ENCODE results near the gene PARD3B.
A peak's percentile ranks its signal among the peaks of the same experiment; 100 is the strongest.

Gene PARD3B

DNA sequence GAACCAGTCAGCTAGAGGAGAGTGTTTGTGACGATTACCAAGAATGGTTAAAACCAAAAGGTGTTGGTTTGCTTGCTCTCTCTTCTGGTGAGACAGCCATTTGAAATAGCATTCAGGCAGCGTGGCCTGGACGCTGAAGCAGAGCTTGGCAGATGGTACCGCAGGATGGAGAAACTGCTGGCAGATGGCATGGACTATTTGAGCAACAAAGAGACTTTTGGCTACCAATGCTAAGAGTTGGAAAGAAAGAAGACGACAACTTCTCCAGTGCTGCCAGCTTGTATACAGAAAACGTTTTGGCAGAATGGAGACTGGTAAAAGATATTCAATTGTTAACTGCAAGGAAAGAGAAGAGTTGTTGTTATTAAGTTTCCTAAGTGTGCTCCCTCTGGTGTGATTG is 315.0 kb downstream of the PARD3B start:
- no peak for DNase-seq

GRCh38 chr2:204862809-204863208 is 317.5 kb downstream of the PARD3B start:
- no peak for DNase-seq

DNA sequence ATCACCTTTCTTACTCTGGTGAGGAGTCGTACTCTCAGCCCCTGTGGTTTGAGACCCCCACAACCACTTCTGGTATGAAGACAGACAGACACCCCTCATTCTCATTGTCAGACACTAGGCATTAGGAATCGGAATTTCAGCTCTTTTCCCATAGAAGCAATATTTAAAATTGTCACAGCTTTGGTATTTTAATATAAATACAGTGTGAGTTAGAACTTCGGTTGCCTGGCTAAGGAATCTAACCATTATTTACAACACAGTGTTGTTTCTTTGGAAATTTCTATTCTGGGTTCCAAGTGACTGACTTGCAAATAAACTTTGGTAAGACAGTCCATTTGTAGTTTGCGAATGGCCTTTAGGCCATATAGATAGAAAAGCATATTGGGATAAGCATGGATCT is 318.1 kb downstream of the PARD3B start:
- DNase-seq = no peak

GRCh38 chr2:204869132-204869823 is 324.0 kb downstream of the PARD3B start:
- DNase-seq = no peak

DNA sequence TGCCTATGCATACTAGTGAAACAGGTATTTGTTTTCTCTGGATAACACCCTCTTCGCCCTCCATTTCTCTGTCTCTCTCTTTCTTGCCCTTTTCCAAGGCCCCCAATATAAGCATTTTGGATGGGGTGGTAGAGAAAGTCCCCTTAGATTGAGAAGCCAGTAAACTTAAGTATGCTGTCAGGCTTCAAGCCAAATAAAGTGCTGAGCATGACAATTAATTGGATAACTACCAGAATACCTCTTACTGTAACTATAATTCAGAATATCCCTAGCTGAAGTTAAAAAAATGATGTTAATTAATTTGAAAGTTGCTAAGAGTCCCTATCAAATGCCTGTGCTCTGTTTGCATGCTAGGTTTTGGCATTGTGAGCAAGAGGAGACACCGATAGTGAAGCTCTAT is 324.8 kb downstream of the PARD3B start:
- no peak for DNase-seq

DNA sequence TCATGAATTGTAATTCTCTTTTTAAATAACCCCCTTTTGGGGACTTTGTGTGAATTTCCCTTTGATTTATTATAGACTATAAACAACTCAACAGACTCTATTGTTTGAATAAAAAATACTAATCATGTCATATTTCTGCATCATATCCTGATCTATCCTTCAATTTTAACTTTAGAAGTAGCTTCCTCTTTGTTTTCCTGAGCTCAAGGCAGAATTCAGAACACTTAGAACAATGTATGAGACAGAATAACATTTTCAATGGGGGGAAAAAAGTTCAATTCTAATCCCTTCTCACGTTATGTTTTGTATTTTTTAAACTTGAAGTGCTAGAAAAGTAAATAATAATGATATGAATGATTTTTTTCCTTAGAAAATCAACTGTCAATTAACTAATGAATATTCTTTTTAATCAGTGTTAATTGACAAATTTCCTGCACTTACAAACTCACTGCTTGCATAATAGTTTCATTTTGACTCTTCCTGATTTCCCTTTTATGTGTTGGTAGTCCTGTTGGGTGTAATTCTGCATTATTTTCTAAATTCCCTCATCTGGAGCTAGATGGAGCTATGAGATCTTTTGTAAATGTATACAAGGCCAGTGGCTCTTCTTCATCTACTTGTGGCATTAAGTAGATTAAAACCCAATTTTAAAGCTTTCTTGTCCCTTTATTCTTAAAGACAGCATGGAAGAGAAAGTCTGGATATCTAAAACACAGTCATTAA is 326.1 kb downstream of the PARD3B start:
- peak; percentile 71 for DNase-seq

DNA sequence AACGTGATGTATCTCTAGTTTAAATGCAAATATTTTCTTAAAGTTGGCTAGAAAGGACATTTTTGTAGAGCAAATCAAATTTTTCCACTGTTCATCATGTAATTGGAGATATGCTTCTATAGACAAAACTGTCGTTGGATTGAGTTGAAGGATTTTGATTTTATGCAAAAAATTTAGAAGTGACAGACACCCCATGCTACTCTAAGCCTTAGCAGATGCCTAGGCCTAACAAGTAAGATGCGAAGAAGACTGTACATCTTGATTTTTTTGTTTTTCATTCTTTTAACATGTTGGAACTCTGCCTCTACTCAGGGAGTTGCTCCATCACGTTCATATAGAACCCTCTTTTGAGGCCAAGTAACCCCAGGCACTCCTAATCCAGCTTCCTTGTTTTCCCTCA is 331.0 kb downstream of the PARD3B start:
- DNase-seq = no peak

DNA sequence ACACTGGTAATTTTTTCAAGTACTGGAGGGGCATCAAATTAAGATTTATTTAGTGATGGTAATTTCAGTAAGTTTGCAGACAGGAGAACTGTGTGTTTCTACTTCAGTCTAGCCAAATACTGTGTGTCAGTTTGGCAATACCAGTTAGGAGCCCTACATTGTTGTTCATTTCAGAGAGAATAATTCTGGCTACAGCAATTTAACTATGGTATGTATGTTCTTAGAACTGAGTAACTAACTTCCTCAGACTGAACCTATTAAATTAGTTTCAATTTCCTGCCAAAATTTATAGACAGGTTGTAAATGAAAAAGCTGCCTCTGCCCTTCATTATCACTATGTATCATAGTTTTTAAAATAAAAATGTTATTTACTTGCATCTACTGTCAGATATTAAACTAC is 332.4 kb downstream of the PARD3B start:
- DNase-seq = no peak

DNA sequence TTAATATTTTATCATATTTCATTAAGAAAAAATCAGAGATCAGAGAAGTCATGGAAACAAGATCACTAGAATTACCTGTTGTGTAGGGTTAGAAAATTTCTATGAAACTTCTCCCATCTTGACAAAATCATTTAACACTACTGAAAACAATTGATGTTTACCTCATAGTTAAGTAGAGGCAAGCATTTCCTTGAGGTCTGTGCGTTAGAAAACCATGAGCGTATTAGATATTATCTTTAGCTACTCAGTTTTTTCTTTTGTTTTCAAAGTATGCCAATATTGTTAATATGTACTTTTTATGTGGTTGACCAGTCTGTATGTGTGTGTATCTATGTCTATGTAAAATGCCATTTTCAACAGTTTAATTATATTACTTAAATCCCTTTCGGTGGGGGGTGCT is 335.7 kb downstream of the PARD3B start:
- no peak for DNase-seq

DNA sequence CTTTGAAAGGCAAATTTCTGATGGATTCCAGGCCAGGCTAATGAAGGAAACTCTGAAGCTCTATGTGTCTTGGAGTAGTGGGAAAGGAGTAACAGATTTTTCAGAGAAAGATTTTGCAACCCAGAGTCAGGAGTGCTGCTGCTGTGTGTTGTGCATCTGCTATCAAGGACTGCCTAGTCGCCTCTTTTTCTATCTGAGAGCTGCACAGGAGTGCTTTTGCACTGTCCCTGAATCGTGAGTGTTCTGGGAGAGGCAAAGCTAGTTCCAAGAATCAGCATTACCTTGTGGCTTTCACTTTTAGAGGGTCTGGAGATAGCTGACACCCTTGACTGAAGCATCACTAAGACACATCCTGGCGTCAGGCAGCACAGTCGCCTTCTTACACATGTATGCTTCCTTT is 336.4 kb downstream of the PARD3B start:
- peak; percentile 58 for DNase-seq

DNA sequence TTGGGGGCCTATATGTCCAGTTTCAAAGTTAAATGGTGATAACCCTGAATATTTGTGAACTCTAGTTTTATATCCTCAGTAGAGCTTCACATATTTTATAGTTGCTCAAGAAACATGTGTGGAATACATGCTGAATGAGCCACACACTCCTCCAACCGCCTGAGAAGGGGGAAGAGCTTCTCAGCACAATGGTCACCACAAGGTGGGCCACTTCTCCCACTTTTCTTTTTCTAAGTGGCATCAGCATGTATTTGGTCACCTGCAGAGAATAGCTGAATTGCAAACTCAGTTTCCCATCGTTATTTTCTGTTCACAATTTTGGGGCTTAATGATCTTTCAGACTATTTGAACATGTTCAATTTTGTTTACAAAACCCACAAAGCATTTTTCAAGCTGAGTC is 340.5 kb downstream of the PARD3B start:
- DNase-seq = no peak

- DNase-seq = no peak
Observed at GRCh38 chr2:204886713-204887112, 341.4 kb downstream of the PARD3B start.

- DNase-seq = no peak
Observed at GRCh38 chr2:204888222-204888621, 342.9 kb downstream of the PARD3B start.

DNA sequence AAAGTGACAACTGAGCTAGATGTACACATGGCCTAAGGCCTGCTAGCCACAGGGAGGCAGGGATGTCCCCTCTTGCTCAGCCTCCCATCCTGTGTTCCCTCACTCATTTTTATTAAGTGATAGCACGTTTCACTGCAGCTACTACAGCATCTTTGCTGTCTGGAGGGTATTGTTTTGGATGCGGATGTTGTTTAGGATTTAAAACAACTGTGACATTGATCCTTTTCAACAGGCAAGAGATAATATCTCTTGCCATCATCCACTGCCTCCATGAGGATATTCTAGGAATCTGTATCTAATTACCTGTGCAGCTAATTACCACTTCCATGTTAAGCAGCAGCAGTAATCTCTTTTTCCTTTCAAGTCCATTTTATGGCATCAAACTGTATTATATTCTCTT is 345.4 kb downstream of the PARD3B start:
- no peak for DNase-seq

DNA sequence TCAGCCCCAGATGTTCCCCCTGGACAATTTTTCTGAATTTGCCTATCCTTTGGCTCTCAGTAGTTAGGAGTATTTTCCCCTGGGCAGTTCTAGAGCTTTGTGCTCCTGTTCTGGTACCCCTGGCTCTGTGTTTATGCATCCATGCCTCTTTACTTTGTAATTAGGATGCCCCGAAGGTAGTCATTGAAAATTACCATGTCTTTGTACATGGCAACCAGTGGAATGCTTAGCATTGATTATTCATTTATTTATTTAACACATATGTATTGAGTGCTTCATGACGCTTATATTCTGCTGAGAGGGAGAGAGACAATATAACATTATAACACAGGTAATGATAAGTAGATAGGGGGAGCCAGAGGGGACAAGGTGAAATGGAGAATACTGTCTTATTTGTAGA is 346.5 kb downstream of the PARD3B start:
- no peak for DNase-seq

DNA sequence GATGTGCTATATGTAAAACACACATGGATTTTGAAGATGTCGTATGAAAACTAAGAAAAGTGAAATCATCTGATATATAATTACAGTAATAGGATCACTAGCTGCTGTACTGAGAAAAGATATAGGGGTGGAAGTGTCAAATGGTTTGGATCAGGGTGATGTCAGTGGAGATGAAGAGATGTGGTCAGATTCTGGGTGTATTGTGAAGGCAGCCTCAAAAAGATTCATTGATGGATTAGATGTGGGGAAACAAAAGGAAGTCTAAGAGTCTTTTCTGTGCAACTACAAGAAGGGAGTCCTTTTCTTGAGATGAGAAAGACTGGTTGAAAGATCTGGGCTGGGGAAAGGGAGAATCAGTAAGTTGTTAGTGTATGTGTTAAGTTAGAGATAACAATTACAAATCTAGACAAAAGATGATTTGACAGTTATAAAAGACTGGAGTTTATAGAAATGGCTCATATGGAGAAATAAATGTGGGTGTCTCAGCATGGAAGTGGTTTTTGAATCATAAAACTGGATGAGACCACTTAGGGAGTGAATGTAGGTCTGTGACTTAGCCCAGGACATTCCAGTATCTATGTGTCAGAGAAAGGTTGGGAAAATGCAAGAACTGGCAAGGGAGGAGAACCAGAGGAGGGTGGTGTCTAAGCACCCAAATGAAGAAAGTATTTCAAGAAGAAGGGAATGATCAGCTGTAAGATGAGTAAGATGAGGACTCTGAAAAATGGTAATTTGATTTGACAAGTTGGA is 347.4 kb downstream of the PARD3B start:
- no peak for DNase-seq

DNA sequence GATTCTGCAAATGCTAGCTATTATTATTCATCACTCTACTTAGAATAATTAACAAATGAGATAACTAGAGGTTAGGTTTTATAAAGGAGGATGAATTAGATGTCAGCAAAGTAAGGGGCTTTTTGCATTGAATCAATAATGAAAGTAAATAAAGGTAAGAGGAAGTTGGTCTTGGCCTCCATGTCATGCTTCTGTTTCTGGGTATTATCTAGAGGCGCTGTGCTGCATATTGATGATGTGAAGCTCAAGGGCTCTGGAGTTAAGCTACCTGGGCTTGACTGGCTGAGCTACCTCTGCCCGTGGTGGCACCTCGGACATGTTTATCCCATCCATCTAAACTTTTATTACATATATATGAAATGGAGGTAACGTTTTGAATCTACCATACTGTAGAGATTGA is 350.9 kb downstream of the PARD3B start:
- DNase-seq = no peak

- DNase-seq = no peak
Observed at GRCh38 chr2:204897561-204897960, 352.3 kb downstream of the PARD3B start.

GRCh38 chr2:204898928-204899640 is 353.8 kb downstream of the PARD3B start:
- no peak for DNase-seq

GRCh38 chr2:204899983-204900382 is 354.7 kb downstream of the PARD3B start:
- no peak for DNase-seq

DNA sequence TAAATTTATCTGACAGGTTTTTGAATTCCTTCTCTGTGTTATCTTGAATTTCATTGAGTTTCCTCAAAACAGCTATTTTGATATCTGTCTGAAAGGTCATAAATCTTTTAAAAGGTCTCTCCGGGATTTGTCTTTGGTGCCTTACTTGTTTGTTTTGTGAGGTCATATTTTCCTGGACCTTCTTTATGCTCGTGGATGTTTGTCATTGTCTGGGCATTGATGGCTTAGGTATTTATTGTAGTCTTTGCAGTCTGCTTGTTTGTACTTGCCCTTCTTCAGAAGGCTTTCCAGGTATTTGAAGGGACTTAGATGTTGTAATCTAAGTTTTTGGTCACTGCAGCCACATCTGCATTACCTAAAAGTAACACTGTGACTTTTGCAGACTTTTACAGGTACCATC is 355.2 kb downstream of the PARD3B start:
- DNase-seq = no peak

DNA sequence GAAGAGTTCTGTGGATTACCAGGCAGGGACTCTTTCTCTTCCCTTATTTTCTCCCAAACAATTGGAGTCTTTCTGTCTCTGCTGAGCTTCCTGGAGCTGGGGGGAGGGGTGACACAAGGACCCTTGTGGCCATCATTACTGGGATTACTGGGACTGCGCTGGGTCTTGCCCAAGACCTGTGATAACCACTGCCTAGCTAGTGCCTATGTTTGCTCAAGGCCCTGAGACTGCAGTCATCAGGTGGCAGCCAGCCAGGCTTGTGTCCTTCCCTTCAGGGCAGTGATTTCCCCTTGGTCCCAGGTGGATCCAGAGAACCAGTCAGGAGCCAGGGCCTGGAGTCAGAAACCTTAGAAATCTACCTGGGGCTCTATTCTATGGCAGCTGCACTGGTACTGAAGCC is 355.6 kb downstream of the PARD3B start:
- DNase-seq = no peak

- DNase-seq = no peak
Observed at GRCh38 chr2:204901591-204901990, 356.3 kb downstream of the PARD3B start.

Data from activated CD4-positive, alpha-beta T cell treated with anti-CD3 and anti-CD28 coated beads, Interleukin-2, amount 50 U/mL, for 16 hours (primary cell).